Right kidney (tissue), 1 donor: ENCODE results near the gene DDX39A.

Experiments used
- DNase-seq: peaks from one replicate; pipeline ENCODE4 v3.0.0-alpha.2; 2016

DDX39A gene

DNA sequence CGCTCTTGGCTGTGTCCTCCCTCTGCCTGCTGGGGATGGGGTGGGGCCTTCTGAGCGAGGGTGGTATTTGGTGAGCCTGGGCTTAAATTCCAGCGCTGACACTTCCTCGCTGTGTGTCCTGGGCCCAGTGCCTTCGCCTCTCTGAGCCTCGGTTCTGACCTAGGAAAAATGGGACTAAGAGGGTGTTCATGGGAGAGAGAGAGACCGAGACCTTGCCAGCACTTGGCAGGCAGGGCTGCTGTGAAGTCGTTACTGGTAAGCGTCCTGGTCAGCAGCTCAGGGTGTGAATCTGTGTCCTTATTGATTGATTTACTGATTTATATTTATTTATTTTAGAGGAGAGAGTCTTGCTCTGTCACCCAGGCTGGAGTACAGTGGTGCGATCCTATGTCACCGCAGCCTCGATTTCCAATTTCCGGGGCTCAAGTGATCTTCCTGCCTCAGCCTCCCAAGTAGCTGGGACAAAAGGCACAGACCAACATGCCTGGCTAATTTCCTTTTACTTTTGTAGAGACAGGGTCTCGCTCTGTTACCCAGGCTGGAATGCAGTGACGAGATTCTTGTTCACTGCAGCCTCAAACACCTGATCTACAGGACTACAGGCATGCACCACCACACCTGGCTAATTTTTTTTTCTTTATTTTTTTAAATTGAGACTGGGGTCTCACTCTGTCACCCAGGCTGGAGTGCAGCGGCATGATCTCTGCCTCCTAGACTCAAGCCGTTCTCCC lies 16.3 kb upstream of the DDX39A start:
- DNase-seq = peak; percentile 24

- peak; percentile 48 for DNase-seq
These were observed 15.6 kb upstream of the DDX39A start for GRCh38 chr19:14434543-14435319.

DNA sequence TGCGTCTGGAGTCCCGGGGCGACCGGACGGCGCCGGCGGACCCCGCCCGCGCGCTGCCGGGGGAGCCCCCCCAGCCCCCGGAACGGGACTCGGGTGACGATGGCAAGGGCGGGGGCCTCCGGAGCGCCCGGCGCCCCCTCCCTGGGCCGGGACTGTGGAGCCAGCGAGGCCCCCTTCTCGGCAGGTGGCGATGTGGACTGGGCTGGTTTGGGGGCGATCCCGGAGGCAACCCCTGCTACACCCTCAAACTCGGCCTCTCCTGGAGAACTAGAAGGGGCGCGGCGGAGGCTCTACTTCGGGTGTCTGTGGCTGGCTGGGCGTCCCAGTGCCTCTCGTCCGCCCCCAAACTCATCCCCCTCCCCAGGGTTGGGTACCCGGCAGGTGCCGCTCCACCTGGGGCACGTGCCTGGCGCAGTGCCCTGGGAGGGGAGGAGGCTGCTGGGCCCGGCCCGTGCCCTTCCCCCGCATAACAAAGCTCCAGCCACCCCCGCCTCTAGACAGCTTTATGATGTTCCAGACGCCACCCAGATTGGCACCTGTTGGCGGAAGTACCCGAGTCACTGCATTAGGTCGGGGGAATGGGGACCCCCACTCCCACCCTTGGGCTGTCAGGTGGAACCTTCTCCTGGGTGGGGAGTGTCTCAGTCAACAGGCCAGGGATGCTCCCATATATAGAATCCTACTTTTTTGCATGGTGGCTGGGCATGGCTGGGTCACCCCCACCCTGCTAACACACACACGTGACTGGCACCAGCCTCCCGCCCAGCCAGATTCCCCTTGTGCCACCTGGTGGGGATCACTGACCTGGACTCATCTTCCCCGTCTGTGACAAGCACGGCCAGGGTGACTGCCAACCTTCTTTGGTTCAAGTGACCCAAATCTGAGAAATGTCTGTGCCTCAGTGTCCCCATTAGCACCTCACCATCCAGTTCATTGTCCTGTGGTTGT lies 14.7 kb upstream of the DDX39A start:
- DNase-seq = peak; percentile 78

- DNase-seq = peak; percentile 61
These were observed 13.8 kb upstream of the DDX39A start, which contains the start of gene PKN1 for GRCh38 chr19:14432791-14433553. PKN1 (plus strand) TSS chr19:14433306; CDS start chr19:14433522, 216 bp downstream.

DNA sequence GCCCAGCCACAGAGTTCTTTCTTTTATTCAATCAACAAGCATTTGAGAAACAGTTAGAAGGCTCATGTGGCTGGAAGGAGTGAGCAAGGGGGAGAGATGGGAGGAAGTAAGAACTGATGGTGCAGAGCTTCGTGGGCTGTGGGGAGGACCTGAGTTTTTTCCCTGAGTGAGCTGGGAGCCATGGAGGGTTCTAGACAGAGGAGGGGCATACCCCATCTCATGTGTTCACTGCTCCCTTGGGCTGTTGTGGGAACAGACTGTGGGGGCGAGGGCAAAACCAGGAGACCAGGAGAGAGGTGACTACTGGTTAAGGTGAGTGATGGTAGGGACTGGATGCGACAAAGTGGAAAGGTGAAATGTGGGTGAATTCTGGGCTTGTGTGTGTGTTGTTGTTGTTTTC lies 11.6 kb upstream of the DDX39A start:
- DNase-seq = no peak

DNA sequence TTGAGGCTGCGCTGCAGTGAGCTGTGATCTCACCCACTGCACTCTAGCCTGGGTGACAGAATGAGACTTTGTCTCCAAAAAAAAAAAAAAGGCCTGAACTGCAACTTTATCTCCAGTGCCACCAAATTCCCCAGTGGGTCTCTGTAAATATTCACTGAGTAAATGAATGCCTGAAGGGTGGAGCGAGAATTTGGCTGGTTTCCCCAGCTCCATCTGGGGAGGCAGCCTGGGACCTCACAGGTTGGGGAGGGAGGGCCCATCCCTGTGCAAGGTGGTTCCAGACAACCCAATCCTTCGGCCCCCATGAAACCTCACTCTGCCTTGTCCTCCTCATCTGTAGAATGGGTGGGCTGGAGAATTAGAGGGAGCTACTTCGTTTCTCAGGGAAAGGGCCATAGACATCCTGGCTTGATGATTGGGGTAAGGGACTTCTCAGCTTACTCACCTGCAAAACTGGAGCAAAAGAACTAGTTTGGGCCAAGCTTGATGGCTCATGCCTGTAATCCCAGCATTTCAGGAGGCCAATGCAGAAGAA lies 9.8 kb upstream of the DDX39A start:
- no peak for DNase-seq

GRCh38 chr19:14427461-14427860 lies 8.3 kb upstream of the DDX39A start:
- no peak for DNase-seq

DNA sequence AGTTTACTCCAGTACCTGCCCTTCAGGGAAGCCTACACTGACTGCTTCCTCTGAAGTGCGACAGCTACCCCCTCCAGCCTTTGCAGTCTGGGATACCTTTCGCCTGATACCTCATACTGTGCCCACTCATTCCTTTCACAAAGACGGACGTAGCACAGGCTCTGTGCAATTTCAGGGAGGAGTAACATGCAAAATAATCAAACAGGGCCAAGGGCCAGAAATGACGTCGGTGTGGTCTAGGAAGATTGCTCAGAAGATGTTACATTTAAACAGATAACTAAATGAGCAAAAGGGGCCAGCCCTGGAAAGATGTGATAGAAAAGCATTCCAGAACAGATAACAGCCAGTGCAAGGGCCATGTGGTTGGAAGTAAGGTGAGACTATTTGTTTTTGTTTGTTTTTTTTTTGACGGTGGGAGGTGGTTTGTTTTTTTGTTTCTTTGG lies 6.6 kb upstream of the DDX39A start:
- no peak for DNase-seq

GRCh38 chr19:14418856-14419105 lies 360 bp downstream of the DDX39A start:
- no peak for DNase-seq

GRCh38 chr19:14416817-14417231 lies 2.3 kb downstream of the DDX39A start:
- no peak for DNase-seq

DNA sequence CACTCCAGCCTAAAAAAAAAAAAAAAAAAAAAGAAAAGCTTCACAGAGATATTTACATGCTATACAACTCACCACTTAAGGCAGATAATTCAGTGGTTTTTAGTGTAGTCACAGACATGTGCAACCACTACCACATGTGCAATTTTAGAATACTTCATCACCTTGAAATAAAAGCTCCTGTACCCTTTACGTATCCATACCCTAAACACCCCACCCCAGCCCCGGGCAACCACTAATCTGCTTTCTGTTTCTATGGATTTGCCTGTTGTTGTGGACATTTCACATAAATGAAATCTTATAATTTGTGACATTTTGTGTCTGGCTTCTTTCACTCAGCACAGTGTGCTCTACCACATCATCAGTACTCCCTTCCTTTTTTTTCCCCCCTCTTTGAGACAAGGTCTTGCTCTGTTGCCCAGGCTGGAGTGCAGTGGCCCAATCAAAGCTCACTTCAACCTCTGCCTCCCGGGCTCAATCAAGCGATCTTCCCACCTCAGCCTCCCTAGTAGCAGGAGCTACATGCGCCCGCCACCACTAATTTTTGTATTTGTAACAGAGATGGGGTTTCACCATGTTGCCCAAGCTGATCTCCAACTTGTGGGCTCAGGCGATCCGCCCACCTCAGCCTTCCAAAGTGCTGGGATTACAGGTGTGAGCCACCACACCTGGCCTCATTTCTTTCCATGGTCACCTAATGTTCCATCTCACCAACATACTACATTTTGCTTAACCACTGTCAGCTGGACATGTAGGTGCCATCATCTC lies 4.0 kb downstream of the DDX39A start:
- DNase-seq = no peak

DNA sequence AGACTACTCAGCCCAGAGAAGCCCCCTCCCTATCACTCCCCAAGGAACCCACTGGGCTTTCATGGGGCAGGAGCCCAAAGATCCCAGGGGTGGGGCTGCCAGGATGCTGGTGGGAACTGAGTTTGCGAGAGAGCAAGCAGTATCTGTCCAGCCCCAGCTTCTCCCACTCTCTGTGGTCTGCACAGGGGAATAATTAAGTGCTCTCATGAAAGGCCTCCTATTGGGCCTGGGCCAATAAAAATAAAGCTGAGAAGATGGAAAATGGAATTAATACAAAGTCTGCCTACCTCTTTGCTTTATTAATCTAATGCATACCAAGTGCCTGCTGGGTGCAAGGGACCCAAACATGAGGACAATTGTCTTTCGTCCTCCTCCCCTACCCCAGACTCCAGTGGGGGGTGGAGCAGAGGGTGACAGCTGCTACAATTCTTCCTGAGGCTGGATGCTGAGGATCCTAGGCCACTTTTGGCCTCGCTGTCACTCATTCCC lies 5.4 kb downstream of the DDX39A start:
- no peak for DNase-seq

GRCh38 chr19:14412996-14413692 lies 6.0 kb downstream of the DDX39A start:
- DNase-seq = no peak

DNA sequence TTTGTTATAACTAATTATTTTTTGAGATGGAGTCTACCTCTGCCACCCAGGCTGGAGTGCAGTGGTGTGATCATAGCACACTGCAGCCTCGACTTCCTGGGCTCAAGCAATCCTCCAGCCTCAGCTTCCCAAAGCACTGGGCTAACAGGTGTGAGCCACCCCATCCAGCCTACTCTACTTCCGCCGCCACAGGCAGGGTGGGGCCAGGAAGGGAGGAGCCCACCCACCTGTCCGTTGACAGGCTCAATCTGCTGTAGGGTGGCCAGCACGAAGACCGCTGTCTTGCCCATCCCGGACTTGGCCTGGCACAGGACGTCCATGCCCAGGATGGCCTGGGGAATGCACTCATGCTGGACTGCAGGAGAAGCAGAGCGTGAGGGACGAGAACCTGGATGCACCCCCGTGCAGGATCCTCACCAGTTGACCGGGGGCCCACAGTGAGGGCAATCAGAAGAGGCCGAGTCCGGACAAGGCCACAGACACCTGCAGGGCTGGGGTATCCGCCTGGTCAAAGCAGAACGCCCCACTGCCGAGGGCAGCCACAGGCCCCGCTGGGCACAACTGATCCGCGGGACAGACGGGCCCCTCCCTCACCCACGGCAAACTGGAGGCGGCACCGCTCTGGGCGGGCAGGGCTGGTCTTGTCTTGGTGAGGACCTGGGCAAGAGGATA lies 6.7 kb downstream of the DDX39A start:
- DNase-seq = no peak

DNA sequence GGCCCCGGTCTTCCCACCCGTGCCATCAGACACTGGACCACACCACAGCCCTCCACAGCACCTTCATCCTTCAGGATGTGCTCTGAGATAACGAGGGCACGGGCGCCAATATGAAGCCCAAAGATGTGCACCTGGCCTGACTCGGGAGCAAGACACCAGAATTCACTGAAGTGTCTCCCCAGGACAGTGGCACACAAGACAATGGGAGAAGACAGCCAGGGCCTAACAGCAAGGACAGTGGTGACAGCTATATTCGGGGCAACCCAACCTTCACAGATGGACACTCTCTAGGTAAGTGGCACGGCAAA lies 7.2 kb downstream of the DDX39A start:
- no peak for DNase-seq

DNA sequence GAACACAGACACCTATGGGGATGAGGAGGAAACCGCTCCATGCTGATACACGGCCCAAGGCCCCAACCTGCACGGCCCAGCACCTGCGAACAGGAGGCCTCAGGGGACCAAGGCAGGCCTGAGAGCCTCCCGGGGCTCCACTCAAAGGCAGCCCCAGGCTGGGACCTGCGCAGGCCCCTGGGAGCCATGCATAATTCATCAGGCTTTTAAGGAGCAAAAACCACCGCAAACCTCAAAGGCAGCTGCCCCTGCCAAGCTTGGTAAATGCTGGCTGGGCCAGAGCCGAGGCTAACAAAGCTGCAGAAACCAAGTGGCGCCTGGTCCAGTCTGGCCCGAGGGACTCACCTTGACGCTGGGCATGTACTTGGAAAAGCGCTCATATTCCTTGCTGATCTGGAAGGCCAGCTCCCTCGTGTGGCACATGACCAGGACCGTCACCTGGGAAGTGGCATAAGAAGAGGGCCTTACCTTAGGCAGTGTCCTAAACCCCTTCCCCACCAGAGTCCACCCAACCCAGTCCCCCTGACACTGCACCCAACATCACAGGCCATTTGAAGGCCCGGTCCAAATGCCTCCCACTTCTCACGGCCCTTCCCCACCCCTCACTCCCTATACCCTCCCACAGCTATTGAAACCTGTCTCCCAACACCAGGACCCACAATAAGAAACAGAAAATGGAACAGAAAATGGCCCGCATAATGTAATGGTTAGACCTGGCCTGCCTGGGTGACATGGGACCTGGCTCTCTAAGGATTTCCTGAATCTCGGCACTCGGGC lies 7.8 kb downstream of the DDX39A start:
- DNase-seq = no peak

GRCh38 chr19:14410091-14411051 lies 8.8 kb downstream of the DDX39A start:
- no peak for DNase-seq
